Fibroblast of villous mesenchyme (primary cell): ENCODE measurements around the gene CENPV. TPM values are rescaled to one million over a fixed set of nuclear protein-coding genes. Genes with fewer than 3 reads are reported as not detected.

ENCODE experiments used
- DNase-seq: peaks from one replicate; pipeline ENCODE4 v3.0.0-alpha.2; 2010; ENCODE audit warnings: low read depth
- H3K4me3 ChIP-seq: 2 replicates; pipeline ENCODE4 v1.5.1; 2011; ENCODE audit warnings: low read depth, mild to moderate bottlenecking, low read length
- total RNA-seq: library from RNA; depleted of rRNA; stranded (reverse); fragments of >200 nt; gene quantifications from 2 replicates; pipeline ENCODE4 v1.2.3, GENCODE V29; 2012
- TF ChIP-seq, protein P1 (sequence below): IDR thresholded peaks from 2 replicates; pipeline ENCODE4 v1.5.1; 2012; ENCODE audit warnings: low read depth, mild to moderate bottlenecking, low read length; ENCODE audit not compliant: insufficient read depth

CENPV gene
- total RNA-seq, 1 donor = 20.3 TPM

DNA sequence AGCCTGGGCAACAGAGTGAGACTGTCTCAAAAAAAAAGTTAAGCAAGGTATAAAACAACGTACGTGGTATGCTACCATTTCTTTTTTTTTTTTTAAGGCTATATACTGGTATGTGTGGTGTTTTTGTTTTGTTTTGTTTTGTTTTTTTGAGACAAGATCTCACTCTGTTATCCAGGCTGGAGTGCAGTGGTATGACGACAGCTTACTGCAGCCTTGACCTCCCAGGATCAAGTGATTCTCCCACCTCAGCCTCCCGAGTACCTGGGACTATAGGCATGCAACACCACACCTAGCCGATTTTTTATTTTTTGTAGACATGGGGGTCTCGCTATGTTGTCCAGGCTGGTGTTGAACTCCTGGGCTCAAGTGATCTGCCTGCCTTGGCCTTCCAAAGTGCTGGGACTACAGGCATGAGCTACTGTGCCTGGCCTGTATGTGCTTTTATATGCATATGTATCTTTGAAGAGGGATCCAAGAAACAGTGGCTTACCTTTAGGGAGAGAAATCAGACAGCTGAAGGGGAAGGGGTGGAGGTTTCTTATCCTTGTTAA lies 6.5 kb downstream of the CENPV start:
- TF ChIP-seq, protein P1, sequence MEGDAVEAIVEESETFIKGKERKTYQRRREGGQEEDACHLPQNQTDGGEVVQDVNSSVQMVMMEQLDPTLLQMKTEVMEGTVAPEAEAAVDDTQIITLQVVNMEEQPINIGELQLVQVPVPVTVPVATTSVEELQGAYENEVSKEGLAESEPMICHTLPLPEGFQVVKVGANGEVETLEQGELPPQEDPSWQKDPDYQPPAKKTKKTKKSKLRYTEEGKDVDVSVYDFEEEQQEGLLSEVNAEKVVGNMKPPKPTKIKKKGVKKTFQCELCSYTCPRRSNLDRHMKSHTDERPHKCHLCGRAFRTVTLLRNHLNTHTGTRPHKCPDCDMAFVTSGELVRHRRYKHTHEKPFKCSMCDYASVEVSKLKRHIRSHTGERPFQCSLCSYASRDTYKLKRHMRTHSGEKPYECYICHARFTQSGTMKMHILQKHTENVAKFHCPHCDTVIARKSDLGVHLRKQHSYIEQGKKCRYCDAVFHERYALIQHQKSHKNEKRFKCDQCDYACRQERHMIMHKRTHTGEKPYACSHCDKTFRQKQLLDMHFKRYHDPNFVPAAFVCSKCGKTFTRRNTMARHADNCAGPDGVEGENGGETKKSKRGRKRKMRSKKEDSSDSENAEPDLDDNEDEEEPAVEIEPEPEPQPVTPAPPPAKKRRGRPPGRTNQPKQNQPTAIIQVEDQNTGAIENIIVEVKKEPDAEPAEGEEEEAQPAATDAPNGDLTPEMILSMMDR = no peak
- H3K4me3 ChIP-seq = no peak overlapping the region
- no peak for DNase-seq

DNA sequence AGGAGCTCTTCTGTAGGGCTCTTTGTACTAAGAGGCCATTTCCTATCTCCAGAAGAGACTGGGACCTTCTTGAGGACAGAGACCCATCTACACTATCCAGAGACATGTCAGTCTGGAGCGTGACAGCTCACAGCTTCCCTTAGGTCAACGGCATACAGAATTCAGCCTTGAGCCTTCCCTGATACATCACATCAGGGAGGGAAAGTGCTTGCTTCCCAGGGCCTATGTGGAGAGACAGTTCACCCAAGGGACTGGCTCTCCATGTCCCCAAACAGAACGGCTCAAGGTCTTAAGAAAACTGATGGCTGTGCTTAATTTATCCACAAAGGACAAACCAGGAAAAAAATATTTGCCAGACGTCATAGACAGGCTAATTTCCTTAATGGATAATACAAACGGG lies 7.7 kb downstream of the CENPV start:
- no peak overlapping the region for H3K4me3 ChIP-seq
- TF ChIP-seq, protein P1 = no peak
- DNase-seq = no peak

DNA sequence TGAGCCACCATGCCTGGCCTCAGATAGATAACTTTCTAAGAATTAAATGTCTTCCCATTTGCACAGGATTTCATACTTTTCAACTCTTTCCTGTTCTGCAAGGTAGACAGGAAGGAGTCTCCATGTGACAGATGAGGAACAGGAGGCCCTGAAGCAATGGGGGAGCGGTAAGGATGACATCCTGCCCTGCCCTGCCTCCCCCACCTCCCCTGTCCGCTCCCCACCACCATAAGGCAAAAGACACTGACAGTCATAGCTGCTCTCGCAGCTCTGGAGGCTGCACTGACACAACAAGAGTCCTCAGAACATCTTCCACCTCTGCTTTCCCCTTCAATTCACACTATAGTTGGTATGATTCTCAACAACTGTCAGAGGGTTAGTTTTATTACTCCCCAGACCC lies 9.7 kb downstream of the CENPV start:
- DNase-seq = no peak
- TF ChIP-seq, protein P1 = no peak
- no peak overlapping the region for H3K4me3 ChIP-seq

DNA sequence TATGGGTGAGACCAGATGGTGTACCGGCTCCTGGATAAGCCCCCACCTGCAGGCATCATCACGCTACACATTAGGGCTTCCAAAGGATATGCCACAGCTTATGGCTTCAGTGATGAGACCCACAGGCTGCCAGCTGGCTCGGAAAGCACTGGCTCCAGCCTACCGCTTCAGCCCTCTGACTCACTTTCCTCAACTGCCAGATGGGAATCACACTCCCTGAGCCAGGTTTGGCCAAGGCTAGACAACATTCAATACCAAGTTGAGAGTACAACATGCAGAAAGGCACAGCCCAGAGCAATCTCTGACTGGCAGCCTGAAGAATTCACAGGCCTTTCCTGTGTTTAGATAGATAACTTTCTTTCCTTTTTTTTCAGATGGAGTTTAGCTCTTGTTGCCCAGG lies 10.3 kb downstream of the CENPV start:
- no peak for DNase-seq
- TF ChIP-seq, protein P1 = no peak
- H3K4me3 ChIP-seq = no peak overlapping the region

DNA sequence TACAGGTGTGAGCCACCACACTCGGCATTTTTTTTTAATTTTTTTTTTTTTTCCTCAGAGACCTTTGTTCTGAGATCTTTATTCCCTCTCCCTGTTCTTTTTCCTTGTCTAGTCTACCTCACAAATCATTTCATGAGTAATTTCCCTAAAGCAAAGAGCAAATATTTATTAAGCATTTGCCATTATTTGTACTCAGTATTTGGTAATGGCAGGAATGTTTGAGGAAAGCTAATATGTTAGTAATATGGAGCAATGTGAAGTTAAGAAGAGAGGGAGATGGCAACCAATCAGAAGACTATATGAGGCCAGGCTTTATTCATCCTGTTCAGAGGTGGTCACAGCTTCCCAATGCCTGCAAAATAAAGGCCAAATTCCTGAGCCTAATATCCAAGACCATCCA lies 13.3 kb downstream of the CENPV start:
- DNase-seq = no peak
- no peak overlapping the region for H3K4me3 ChIP-seq
- TF ChIP-seq, protein P1 = no peak

DNA sequence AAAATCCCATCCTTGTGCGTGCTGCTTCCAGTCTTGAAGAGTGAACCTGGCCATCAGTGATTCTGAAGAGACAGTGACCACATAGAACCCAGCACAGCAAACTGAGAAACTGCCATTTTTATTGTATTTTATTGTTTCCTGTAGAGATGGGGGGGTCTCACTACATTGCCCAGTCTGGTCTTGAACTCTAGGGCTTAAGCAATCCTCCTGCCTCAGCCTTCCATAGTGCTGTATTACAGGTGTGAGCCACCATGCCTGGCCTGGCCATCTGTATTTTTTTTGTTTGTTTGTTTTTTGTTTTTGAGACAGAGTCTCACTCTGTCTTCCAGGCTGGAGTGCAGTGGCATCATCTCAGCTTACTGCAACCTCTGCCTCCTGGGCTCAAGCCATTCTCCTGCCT lies 13.9 kb downstream of the CENPV start:
- TF ChIP-seq, protein P1 = no peak
- no peak overlapping the region for H3K4me3 ChIP-seq
- no peak for DNase-seq

DNA sequence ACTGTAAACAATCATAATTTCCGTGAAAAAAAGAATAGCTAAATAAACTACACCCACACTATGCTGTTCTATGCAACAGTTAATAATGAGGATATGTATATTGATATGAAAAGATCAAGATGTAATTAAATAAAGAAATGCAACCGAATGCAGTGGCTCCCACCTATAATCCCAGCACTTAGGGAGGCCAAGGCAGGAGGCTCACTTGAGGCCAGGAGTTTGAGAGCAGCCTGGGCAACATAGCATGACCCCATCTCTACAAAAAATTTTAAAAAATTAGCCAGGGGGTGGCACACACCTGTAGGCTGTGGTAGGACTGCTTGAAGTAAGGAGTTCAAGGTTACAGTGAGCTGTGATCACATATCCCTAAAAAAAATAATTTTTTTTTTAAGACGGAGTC lies 14.9 kb downstream of the CENPV start:
- DNase-seq = no peak
- TF ChIP-seq, protein P1 = no peak
- H3K4me3 ChIP-seq = no peak overlapping the region
